Measurements from ENCODE around the gene SCARF2. TPM values are rescaled to one million over a fixed set of nuclear protein-coding genes. Genes with fewer than 3 reads are reported as not detected.
"Not testable (repeated sequence)": the region's sequence is repeated elsewhere in the genome, so short reads cannot be mapped to it uniquely, and the experiment has no call there.

Gene SCARF2
- total RNA-seq, 1 donor from 2014 or later: 23.4 TPM

DNA sequence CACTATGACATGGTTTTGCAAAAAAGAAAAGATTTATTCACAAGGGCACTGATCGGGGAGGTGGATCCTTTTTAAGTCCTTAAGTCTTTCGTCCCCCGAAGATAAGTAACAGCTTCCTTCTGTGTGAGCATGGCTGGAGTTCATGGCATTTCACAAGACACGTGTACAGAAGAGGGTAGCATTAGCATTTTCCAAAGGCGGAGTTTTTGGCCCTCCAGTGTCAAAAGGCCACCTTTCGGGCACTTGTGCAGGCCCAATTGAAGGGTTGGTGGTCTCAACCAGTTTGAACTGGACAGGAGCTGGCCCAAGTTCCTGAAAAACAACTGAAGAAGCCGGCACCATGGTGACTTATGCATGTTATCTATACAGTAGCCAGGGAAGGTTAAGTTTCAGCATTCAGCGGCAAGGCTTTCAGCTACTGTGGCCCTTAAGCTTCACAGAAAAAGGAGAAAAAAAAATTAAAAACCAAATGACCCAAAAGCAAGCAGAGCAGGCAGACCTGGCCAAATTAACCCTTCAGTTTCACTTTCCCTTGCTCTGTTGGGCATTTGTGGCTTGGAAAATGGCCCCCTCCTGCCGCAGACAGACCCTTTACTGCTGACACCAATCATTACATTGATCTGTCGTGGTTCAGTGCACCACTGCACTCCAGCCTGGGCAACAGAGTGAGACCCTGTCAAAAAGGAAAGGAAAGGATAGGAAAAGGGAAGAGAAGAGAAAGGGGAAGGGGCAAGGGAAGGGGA lies 25.0 kb downstream of the SCARF2 start:
- Mint-ChIP-seq H3K36me3 (ENCODE audit: low read depth) (no peaks in the 10 kb centered on the region), H3K4me1 (peaks cover 9% of the 10 kb centered on the region), H3K27me3 (ENCODE audit: low read depth) (no peaks in the 10 kb centered on the region), H3K27ac (ENCODE audit: unreplicated experiment) (peak overlapping the region; percentile 50), H3K4me3 (no peak overlapping the region), H3K9me3 (no peaks in the 10 kb centered on the region)
- TF ChIP-seq, protein P1, sequence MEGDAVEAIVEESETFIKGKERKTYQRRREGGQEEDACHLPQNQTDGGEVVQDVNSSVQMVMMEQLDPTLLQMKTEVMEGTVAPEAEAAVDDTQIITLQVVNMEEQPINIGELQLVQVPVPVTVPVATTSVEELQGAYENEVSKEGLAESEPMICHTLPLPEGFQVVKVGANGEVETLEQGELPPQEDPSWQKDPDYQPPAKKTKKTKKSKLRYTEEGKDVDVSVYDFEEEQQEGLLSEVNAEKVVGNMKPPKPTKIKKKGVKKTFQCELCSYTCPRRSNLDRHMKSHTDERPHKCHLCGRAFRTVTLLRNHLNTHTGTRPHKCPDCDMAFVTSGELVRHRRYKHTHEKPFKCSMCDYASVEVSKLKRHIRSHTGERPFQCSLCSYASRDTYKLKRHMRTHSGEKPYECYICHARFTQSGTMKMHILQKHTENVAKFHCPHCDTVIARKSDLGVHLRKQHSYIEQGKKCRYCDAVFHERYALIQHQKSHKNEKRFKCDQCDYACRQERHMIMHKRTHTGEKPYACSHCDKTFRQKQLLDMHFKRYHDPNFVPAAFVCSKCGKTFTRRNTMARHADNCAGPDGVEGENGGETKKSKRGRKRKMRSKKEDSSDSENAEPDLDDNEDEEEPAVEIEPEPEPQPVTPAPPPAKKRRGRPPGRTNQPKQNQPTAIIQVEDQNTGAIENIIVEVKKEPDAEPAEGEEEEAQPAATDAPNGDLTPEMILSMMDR (conservative IDR thresholded peaks at IDR 0.05): no peak
- DNase-seq (ENCODE audit: low read depth, low spot score): no peak

GRCh38 chr22:20409385-20409784 lies 28.2 kb downstream of the SCARF2 start:
- H3K9me3 Mint-ChIP-seq; H3K36me3 Mint-ChIP-seq (ENCODE audit: low read depth); H3K4me3 Mint-ChIP-seq; DNase-seq (ENCODE audit: low read depth, low spot score); H3K4me1 Mint-ChIP-seq; H3K27me3 Mint-ChIP-seq (ENCODE audit: low read depth); H3K27ac Mint-ChIP-seq (ENCODE audit: unreplicated experiment): not testable (repeated sequence)

DNA sequence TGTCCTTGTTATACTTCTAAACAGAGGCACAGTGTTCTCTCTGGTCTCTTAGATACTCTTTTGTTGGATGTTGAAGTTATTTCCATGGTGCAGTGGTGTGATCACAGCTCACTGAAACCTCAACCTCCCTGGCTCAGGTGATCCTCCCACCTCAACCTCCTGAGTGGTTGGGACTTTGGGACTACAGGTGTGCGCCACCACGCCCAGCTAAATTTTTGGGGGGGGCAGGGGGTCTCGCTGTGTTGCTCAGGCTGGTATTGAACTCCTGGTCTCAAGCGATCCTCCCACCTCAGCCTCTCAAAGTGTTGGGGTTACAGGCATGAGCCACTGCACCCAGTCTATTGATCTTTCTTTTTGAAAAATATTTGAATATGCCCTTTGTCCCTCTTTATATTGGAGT lies 28.7 kb downstream of the SCARF2 start:
- peaks cover 9% of the 10 kb centered on the region for H3K4me1 Mint-ChIP-seq
- H3K9me3 Mint-ChIP-seq: no peaks in the 10 kb centered on the region
- TF ChIP-seq, protein P1 (conservative IDR thresholded peaks at IDR 0.05): no peak
- H3K27me3 Mint-ChIP-seq (ENCODE audit: low read depth): no peaks in the 10 kb centered on the region
- DNase-seq (ENCODE audit: low read depth, low spot score): no peak
- no peak overlapping the region for H3K4me3 Mint-ChIP-seq
- peaks cover 3% of the 10 kb centered on the region for H3K36me3 Mint-ChIP-seq (ENCODE audit: low read depth)
- H3K27ac Mint-ChIP-seq (ENCODE audit: unreplicated experiment): no peak overlapping the region

- DNase-seq (ENCODE audit: low read depth, low spot score): no peak
- peaks cover 8% of the 10 kb centered on the region for H3K4me1 Mint-ChIP-seq
- no peaks in the 10 kb centered on the region for H3K9me3 Mint-ChIP-seq
- TF ChIP-seq, protein P1 (conservative IDR thresholded peaks at IDR 0.05): no peak
- no peak overlapping the region for H3K27ac Mint-ChIP-seq (ENCODE audit: unreplicated experiment)
- peaks cover 3% of the 10 kb centered on the region for H3K36me3 Mint-ChIP-seq (ENCODE audit: low read depth)
- H3K27me3 Mint-ChIP-seq (ENCODE audit: low read depth): no peaks in the 10 kb centered on the region
- H3K4me3 Mint-ChIP-seq: no peak overlapping the region
Measured at GRCh38 chr22:20407829-20408228, 29.8 kb downstream of the SCARF2 start.

GRCh38 chr22:20406686-20407408 lies 30.8 kb downstream of the SCARF2 start:
- H3K4me1 Mint-ChIP-seq: no peaks in the 10 kb centered on the region
- H3K4me3 Mint-ChIP-seq: no peak overlapping the region
- no peak for DNase-seq (ENCODE audit: low read depth, low spot score)
- H3K27ac Mint-ChIP-seq (ENCODE audit: unreplicated experiment): peak overlapping the region; percentile 52
- TF ChIP-seq, protein P1 (conservative IDR thresholded peaks at IDR 0.05): no peak
- H3K36me3 Mint-ChIP-seq (ENCODE audit: low read depth): peaks cover 3% of the 10 kb centered on the region
- H3K27me3 Mint-ChIP-seq (ENCODE audit: low read depth): no peaks in the 10 kb centered on the region
- no peaks in the 10 kb centered on the region for H3K9me3 Mint-ChIP-seq

Measured in neural crest cell (in vitro differentiated cells).